ENCODE results near the gene NID1.

DNA sequence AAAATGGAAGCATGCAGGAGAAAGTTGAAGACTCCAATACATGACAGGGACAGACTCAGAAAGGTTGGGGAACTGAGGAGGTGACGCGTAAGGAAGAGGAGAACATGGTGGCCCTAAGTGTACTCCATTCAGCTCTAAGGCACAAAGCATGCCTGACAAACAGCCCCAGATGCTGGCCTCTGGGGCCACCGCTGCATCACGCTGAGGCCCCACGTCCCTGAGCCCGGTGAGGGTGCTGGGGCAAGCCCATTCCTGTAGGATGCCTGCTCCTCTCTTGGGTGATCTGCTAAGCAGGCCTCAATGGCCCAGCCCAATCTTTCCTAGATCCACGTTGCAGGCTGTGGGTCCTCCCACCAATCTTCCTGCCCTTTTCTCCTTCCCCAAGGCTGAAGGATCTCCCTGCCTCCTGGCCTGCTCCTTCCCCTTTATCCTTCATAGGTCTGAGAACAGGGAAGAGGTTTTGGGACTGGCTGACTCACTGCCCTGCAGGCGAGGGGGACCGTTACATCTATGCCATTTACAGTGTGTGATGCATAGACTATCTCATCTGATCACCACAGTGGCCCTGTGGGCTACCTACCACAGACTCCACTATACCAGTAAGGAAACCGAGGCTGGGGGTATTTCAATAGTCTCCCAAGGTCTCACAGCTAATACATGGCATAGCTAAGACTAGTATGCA is 16.8 kb upstream of the NID1 start:
- TF ChIP-seq, protein P1, sequence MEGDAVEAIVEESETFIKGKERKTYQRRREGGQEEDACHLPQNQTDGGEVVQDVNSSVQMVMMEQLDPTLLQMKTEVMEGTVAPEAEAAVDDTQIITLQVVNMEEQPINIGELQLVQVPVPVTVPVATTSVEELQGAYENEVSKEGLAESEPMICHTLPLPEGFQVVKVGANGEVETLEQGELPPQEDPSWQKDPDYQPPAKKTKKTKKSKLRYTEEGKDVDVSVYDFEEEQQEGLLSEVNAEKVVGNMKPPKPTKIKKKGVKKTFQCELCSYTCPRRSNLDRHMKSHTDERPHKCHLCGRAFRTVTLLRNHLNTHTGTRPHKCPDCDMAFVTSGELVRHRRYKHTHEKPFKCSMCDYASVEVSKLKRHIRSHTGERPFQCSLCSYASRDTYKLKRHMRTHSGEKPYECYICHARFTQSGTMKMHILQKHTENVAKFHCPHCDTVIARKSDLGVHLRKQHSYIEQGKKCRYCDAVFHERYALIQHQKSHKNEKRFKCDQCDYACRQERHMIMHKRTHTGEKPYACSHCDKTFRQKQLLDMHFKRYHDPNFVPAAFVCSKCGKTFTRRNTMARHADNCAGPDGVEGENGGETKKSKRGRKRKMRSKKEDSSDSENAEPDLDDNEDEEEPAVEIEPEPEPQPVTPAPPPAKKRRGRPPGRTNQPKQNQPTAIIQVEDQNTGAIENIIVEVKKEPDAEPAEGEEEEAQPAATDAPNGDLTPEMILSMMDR (IDR thresholded peaks at IDR 0.05; ENCODE audit: insufficient read depth, low read depth, low read length), result no peak
- TF ChIP-seq EZH2 (IDR thresholded peaks at IDR 0.05; ENCODE audit: insufficient read depth, low read length), result no peak

All from astrocyte (in vitro differentiated cells and primary cell).